HK-2 (cell line): Measurements from ENCODE around the gene CCDC66.

Source experiments
- DNase-seq: peaks from one replicate; pipeline ENCODE4 v3.0.0-alpha.2; 2018; ENCODE audit not compliant: unreplicated experiment

CCDC66 gene

GRCh38 chr3:56621681-56622080 is 64.7 kb downstream of the CCDC66 start:
- DNase-seq, result no peak

DNA sequence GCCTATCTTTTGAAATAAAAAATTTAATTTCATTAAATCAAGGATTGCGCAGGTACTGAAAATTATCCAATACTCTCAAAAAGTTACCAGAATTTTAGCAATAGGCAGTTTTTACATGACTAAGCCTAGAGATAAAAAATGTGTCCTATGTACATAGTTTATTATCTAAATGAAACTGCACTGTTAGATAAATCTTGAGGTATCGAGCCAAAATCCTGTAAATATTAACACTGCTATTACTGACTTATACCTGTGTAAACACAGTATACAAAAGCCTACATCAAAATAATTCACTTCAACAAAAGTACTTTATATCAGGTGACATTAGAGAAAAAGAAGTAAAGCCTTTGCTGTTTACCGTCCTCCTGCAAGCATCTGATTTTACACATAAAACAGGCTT is 65.4 kb downstream of the CCDC66 start:
- no peak for DNase-seq

GRCh38 chr3:56624725-56625124 is 67.8 kb downstream of the CCDC66 start:
- no peak for DNase-seq

GRCh38 chr3:56629047-56629446 is 72.1 kb downstream of the CCDC66 start:
- DNase-seq, result no peak

GRCh38 chr3:56629451-56629850 is 72.5 kb downstream of the CCDC66 start:
- DNase-seq, result no peak

DNA sequence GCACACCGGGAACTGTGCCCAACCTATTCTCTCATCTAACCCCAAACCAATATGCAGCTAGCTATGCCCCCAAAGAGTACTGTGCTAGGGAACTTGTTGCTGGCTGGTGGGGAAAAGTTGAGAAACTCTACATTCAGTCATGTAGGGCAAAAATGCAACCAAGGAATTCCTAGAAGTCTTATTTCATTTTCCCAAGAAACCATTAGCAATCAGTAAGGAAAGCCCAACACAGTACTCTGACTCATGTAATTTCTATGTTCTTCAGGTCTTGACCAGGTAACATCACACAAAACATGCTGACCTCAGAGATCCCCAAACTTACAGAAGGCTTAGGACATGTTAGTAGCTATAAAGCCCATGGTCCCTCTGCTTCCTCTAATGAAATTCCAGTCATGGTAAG is 74.0 kb downstream of the CCDC66 start:
- DNase-seq, result no peak

DNA sequence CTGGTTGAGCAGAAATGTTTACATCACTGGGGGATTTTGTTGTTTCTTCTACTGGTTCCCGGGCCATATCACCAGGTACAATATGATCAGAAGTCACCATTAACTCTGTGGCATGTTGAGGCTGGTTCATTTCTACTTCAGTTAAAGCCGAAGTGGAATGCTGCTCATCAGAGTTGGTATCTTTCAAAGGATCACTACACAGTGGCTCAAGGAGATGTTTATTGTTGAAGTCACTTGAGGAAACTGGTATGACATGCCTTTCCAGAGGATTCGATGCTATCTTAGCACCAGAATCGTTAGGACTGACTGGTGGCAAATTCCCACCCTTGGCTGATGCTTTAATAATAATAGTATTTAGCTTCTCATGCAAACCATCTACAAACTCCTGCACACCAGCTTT is 76.2 kb downstream of the CCDC66 start:
- DNase-seq, result no peak

GRCh38 chr3:56633602-56634535 is 76.9 kb downstream of the CCDC66 start:
- no peak for DNase-seq

- no peak for DNase-seq
These were observed 88.4 kb downstream of the CCDC66 start for GRCh38 chr3:56645407-56645806.

DNA sequence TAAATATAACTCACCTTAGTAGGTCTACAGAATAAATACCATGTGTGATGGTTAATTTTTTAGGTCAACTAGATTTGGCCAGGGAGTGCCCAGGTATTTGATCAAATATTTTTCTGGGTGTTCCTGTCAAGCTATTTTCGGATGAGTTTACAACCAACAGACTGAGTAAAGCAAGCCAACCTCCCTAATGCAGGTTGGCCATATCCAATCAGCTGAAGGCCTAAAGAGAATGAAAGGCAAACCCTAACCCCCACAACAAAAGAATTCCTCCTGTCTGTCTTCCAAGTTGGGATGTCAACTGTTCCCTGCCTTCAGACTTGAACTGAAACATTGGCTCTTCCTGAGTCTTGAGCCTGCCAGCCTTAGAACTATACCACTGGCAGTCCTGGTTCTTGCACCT is 97.5 kb downstream of the CCDC66 start:
- DNase-seq, result no peak

DNA sequence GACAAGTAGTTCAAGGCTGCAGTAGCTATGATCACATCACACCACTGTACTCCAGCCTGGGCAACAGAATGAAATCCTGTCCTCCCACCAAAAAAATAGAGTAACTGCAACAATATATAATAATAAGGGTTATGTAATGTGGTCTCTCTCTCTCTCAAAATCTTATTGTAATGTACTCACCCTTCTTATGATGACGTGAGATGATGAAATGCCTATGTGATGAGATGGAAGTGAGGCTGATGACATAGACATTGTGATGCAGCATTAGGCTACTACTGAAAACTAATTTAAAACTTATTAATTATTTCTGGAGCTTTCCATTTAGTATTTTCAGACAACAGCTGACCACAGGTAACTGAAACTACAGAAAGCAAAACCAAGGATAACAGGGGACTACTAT is 98.7 kb downstream of the CCDC66 start:
- DNase-seq, result no peak

- no peak for DNase-seq
These were observed 107.8 kb downstream of the CCDC66 start for GRCh38 chr3:56664823-56665222.

DNA sequence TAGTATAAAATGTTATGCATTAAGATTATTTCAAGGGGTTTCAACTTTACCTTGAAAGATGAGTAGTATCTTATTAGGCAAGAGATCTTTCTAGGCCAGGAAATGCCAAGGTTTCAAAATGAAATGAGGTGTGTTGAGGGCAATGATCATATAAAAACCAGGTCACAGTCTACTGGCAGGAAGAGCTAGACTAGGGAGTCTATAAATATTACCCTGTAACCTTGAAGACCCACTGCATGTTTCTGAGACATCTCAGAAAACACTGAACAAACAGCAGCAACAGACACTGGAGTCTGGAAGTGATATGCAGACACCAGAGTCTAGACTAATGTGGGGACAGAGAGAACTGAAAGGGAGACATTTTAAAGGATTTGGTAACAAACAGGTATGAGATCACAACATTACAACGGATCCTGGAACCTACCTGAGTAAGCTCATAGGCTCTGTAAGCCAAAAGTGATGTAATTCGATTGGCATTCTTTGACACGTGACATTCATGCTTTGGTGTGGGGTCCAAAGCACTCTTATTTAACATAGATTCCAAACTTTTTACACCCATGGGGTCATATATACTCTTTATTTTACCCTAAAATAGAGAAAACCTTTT is 111.1 kb downstream of the CCDC66 start:
- DNase-seq, result no peak
